ENCODE data around the gene SORCS2.

GRCh38 chr4:7656244-7656800 is 464.0 kb downstream of the SORCS2 start:
- TF ChIP-seq POLR2AphosphoS5 (IDR thresholded peaks at IDR 0.05) = no peak
- no peak for TF ChIP-seq CTCF (IDR thresholded peaks at IDR 0.05)
- no peak for TF ChIP-seq POLR2A (IDR thresholded peaks at IDR 0.05)
